Neural cell (in vitro differentiated cells): ENCODE data around the gene RCL1. TPM values are rescaled to one million over a fixed set of nuclear protein-coding genes. Genes with fewer than 3 reads are reported as not detected.

Experiments
- H2AFZ ChIP-seq: fragments of 200-600, 300-800 bp; sonication (generic), shearing (Covaris generic); 2 replicates; pipeline ENCODE4 v1.6.0; 2014; ENCODE audit warnings: low read depth, mild to moderate bottlenecking, antibody characterized with exemption, low read length, moderate library complexity
- H3F3A ChIP-seq: fragments of 200-600 bp; shearing (Covaris generic); 2 replicates; pipeline ENCODE4 v1.6.1; 2016; ENCODE audit warnings: mild to moderate bottlenecking, moderate library complexity, mixed read lengths, antibody characterized with exemption, low read length; ENCODE audit not compliant: insufficient read depth, poor library complexity, severe bottlenecking
- H3K27ac ChIP-seq: fragments of 200-600, 300-800 bp; sonication (generic), shearing (Covaris generic); 2 replicates; pipeline ENCODE4 v1.5.1; 2014; ENCODE audit warnings: mild to moderate bottlenecking, low read length, moderate library complexity
- H3K27me3 ChIP-seq: fragments of 300-800, 200-600 bp; sonication (generic), shearing (Covaris generic); 2 replicates; pipeline ENCODE4 v1.6.0; 2014; ENCODE audit warnings: mild to moderate bottlenecking, low read depth, low read length, moderate library complexity; ENCODE audit not compliant: insufficient read depth
- H3K36me3 ChIP-seq: fragments of 300-800, 200-600 bp; sonication (generic), shearing (Covaris generic); 2 replicates; pipeline ENCODE4 v1.5.1; 2014; ENCODE audit warnings: mild to moderate bottlenecking, antibody characterized with exemption, low read length, moderate library complexity; ENCODE audit not compliant: insufficient read depth
- H3K4me2 ChIP-seq: fragments of 300-800, 200-600 bp; sonication (generic), shearing (Covaris generic); 2 replicates; pipeline ENCODE4 v1.6.0; 2014; ENCODE audit warnings: mild to moderate bottlenecking, low read length
- H3K4me3 ChIP-seq: fragments of 300-800, 200-600 bp; sonication (generic), shearing (Covaris generic); 2 replicates; pipeline ENCODE4 v1.5.1; 2014; ENCODE audit warnings: mild to moderate bottlenecking, low read length, moderate library complexity
- H3K79me2 ChIP-seq: fragments of 200-600 bp; shearing (Covaris generic); replicated peaks from 2 replicates; pipeline ENCODE4 v1.6.0; 2014; ENCODE audit warnings: mild to moderate bottlenecking, low read length, moderate library complexity; ENCODE audit not compliant: insufficient read depth
- H3K9ac ChIP-seq: fragments of 300-800, 200-600 bp; sonication (generic), shearing (Covaris generic); 2 replicates; pipeline ENCODE4 v1.6.1; 2016; ENCODE audit warnings: mild to moderate bottlenecking, low read length, mixed read lengths
- H3K9me2 ChIP-seq: fragments of 200-600 bp; shearing (Covaris generic); 2 replicates; pipeline ENCODE4 v1.6.1; 2016; ENCODE audit warnings: mild to moderate bottlenecking, low read length, mixed read lengths; ENCODE audit not compliant: insufficient read depth
- H3K9me3 ChIP-seq: fragments of 200-600, 300-800 bp; sonication (generic), shearing (Covaris generic); 2 replicates; pipeline ENCODE4 v1.6.1; 2016; ENCODE audit warnings: mild to moderate bottlenecking, mixed run types, low read length, moderate library complexity, mixed read lengths
- H4K20me1 ChIP-seq: fragments of 200-600 bp; shearing (Covaris generic); 2 replicates; pipeline ENCODE4 v1.6.1; 2016; ENCODE audit warnings: mild to moderate bottlenecking, mixed run types; ENCODE audit not compliant: insufficient read depth
- CTCF ChIP-seq: fragments of 450-650 bp; IDR thresholded peaks from 2 replicates; pipeline ENCODE4 v1.5.1; 2014; ENCODE audit warnings: antibody characterized with exemption, mild to moderate bottlenecking, moderate library complexity; ENCODE audit not compliant: poor library complexity, severe bottlenecking
- EP300 ChIP-seq: fragments of 450-650 bp; conservative IDR thresholded peaks from 2 replicates; pipeline ENCODE4 v1.6.1; 2014; ENCODE audit warnings: antibody characterized with exemption, mild to moderate bottlenecking, moderate library complexity; ENCODE audit not compliant: poor library complexity, severe bottlenecking
- EZH2 ChIP-seq: fragments of 200-600, 300-800 bp; shearing (Covaris generic), sonication (generic); IDR thresholded peaks from 2 replicates; pipeline ENCODE4 v1.6.1; 2014; ENCODE audit warnings: antibody characterized with exemption, low read length, borderline replicate concordance, mild to moderate bottlenecking; ENCODE audit not compliant: insufficient read depth, poor library complexity, severe bottlenecking
- MXI1 ChIP-seq: fragments of 450-650 bp; conservative IDR thresholded peaks from 2 replicates; pipeline ENCODE4 v1.6.1; 2014; ENCODE audit warnings: antibody characterized with exemption, mild to moderate bottlenecking; ENCODE audit not compliant: poor library complexity, severe bottlenecking
- POLR2AphosphoS5 ChIP-seq: IDR thresholded peaks from 2 replicates; pipeline ENCODE4 v1.6.1; 2012
- RAD21 ChIP-seq: fragments of 450-650 bp; conservative IDR thresholded peaks from 2 replicates; pipeline ENCODE4 v1.6.1; 2014; ENCODE audit warnings: antibody characterized with exemption, mild to moderate bottlenecking, moderate library complexity
- REST ChIP-seq: IDR thresholded peaks from 2 replicates; pipeline ENCODE4 v1.6.1; 2012; ENCODE audit warnings: borderline replicate concordance
- SMC3 ChIP-seq: fragments of 450-650 bp; conservative IDR thresholded peaks from 2 replicates; pipeline ENCODE4 v1.6.1; 2014; ENCODE audit warnings: antibody characterized with exemption, mild to moderate bottlenecking, moderate library complexity; ENCODE audit not compliant: poor library complexity
- TAF1 ChIP-seq: IDR thresholded peaks from 2 replicates; pipeline ENCODE4 v1.6.1; 2012; ENCODE audit warnings: low read depth
- polyA plus RNA-seq: library from polyadenylated mRNA; depleted of rRNA; stranded (reverse); fragments of >200 nt; gene quantifications from 2 replicates; pipeline ENCODE4 v1.2.3, GENCODE V29; 2014

RCL1 gene
- polyA plus RNA-seq, 1 donor from 2014 or later = 4.2 TPM

GRCh38 chr9:4842734-4843133 lies 50.0 kb downstream of the RCL1 start:
- Histone ChIP-seq H3F3A (no peaks in the 10 kb centered on the region), H3K27ac (no peak overlapping the region), H3K4me2 (no peak overlapping the region), H3K9me2 (no peaks in the 10 kb centered on the region), H3K9me3 (no peaks in the 10 kb centered on the region), H3K27me3 (no peaks in the 10 kb centered on the region), H3K79me2 (no peaks in the 10 kb centered on the region), H2AFZ (no peak overlapping the region), H3K36me3 (no peaks in the 10 kb centered on the region), H3K4me3 (no peak overlapping the region), H4K20me1 (no peaks in the 10 kb centered on the region), H3K9ac (no peak overlapping the region)
- TF ChIP-seq SMC3 = no peak
- no peak for TF ChIP-seq CTCF
- no peak for TF ChIP-seq EP300
- TF ChIP-seq TAF1 = no peak
- no peak for TF ChIP-seq EZH2
- TF ChIP-seq REST = no peak
- TF ChIP-seq MXI1 = no peak
- no peak for TF ChIP-seq POLR2AphosphoS5
- TF ChIP-seq RAD21 = no peak

GRCh38 chr9:4844056-4844838 lies 51.5 kb downstream of the RCL1 start:
- Histone ChIP-seq H3K9me2 (no peaks in the 10 kb centered on the region), H3K4me2 (no peak overlapping the region), H3K27ac (no peak overlapping the region), H2AFZ (no peak overlapping the region), H3K9me3 (no peaks in the 10 kb centered on the region), H3F3A (no peaks in the 10 kb centered on the region), H3K9ac (no peak overlapping the region), H3K27me3 (no peaks in the 10 kb centered on the region), H3K79me2 (no peaks in the 10 kb centered on the region), H3K4me3 (no peak overlapping the region), H3K36me3 (no peaks in the 10 kb centered on the region), H4K20me1 (no peaks in the 10 kb centered on the region)
- no peak for TF ChIP-seq EZH2
- TF ChIP-seq TAF1 = no peak
